ENCODE measurements around the gene CHDH. TPM values are rescaled to one million over a fixed set of nuclear protein-coding genes. Genes with fewer than 3 reads are reported as not detected.

CHDH gene
- polyA plus RNA-seq, 3 donors from 2014 or later, result not detected

DNA sequence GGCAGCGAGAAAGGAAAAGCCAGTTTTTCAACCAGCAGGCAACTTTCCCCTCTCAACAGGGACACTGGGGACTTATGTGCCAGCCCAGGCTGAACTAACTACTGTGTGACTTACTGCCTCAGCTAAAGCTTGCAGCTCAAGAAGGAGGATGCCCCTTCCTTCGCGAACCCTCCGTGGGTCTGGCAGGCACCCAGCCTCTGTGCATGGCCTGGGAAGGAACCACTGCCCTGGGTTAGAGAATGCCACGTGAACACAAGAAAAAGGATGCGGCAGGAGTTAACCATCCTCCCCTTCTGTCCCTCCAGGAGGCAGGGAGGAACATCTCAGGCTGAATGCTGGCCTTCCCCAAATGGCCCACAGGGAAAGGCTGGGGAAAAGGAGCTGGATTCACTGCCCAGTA is 29.0 kb downstream of the CHDH start:
- no peak for DNase-seq
- H3K27ac Mint-ChIP-seq, result no peak overlapping the region
- H3K4me3 Mint-ChIP-seq, result no peak overlapping the region
- H3K4me1 Mint-ChIP-seq, result no peaks in the 10 kb centered on the region
- no peaks in the 10 kb centered on the region for H3K36me3 Mint-ChIP-seq
- no peaks in the 10 kb centered on the region for H3K9me3 Mint-ChIP-seq
- H3K27me3 Mint-ChIP-seq (ENCODE audit: low read depth in 3 of 3), result peaks cover 2 to 5% (median 3%) of the 10 kb centered on the region in 3 donors

- H3K27ac Mint-ChIP-seq, result no peak overlapping the region
- H3K27me3 Mint-ChIP-seq (ENCODE audit: low read depth in 3 of 3), result peaks cover 2 to 5% (median 3%) of the 10 kb centered on the region in 3 donors
- H3K4me1 Mint-ChIP-seq, result no peaks in the 10 kb centered on the region
- no peak for DNase-seq
- no peak overlapping the region for H3K4me3 Mint-ChIP-seq
- no peaks in the 10 kb centered on the region for H3K36me3 Mint-ChIP-seq
- no peaks in the 10 kb centered on the region for H3K9me3 Mint-ChIP-seq
These were observed 29.8 kb downstream of the CHDH start for GRCh38 chr3:53816425-53816824.

DNA sequence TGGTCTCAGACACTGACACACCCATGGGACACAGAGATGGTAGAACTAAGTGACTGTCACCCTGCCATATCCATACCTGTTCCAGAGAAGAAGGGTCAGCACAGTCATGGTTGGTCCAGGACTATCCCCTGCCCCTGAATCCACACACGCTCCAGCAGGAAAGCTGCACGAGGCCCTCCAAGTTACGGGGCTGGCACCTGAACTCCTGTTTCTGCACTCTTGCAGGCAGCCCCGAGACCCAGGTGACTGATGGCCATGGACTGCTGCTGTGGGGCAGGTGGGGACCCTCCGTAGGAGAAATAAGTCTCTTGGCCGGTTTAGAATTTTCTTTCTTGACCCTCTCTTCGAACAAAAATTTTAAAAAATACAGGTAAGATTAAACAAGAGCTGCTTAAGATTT is 30.6 kb downstream of the CHDH start:
- H3K27ac Mint-ChIP-seq, result no peak overlapping the region

GRCh38 chr3:53815067-53815466 is 31.2 kb downstream of the CHDH start:
- H3K36me3 Mint-ChIP-seq, result no peaks in the 10 kb centered on the region
- no peaks in the 10 kb centered on the region for H3K4me1 Mint-ChIP-seq
- peaks cover 2 to 5% (median 3%) of the 10 kb centered on the region in 3 donors for H3K27me3 Mint-ChIP-seq (ENCODE audit: low read depth in 3 of 3)
- H3K4me3 Mint-ChIP-seq, result no peak overlapping the region
- no peak overlapping the region for H3K27ac Mint-ChIP-seq
- no peaks in the 10 kb centered on the region for H3K9me3 Mint-ChIP-seq
- no peak for DNase-seq

More for the DNA sequence above, 30.6 kb downstream of the CHDH start:
- Mint-ChIP-seq H3K9me3 (no peaks in the 10 kb centered on the region), H3K36me3 (no peaks in the 10 kb centered on the region), H3K4me1 (no peaks in the 10 kb centered on the region), H3K4me3 (no peak overlapping the region), H3K27me3 (ENCODE audit: low read depth in 3 of 3) (peaks cover 2 to 5% (median 3%) of the 10 kb centered on the region in 3 donors)
- no peak for DNase-seq

GRCh38 chr3:53813876-53814275 is 32.3 kb downstream of the CHDH start:
- Mint-ChIP-seq H3K9me3 (no peaks in the 10 kb centered on the region), H3K4me1 (no peaks in the 10 kb centered on the region), H3K27me3 (ENCODE audit: low read depth in 3 of 3) (peaks cover 0 to 5% (median 3%) of the 10 kb centered on the region in 3 donors), H3K4me3 (no peak overlapping the region), H3K36me3 (no peaks in the 10 kb centered on the region), H3K27ac (no peak overlapping the region)
- no peak for DNase-seq

DNA sequence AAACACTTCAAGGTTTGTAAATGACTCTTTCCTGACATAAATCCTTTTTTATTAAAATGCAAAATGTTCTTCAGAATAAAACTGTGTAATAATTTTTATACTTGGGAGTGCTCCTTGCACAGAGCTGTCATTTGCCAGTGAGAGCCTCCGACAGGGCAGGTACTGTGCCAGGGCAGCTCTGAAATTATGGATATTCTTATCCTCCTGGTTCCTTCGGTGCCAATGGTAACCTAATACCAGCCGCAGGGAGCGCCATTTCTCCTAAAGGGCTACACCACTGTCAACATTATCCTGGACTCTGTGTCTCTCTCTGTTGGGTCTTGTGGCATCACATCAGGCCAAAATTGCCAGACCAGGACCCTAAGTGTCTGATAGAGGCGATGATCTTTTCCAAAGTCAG is 33.0 kb downstream of the CHDH start:
- H3K27ac Mint-ChIP-seq, result no peak overlapping the region
- no peak overlapping the region for H3K4me3 Mint-ChIP-seq
- H3K9me3 Mint-ChIP-seq, result no peaks in the 10 kb centered on the region
- H3K4me1 Mint-ChIP-seq, result no peaks in the 10 kb centered on the region
- peaks cover 0 to 5% (median 3%) of the 10 kb centered on the region in 3 donors for H3K27me3 Mint-ChIP-seq (ENCODE audit: low read depth in 3 of 3)
- no peaks in the 10 kb centered on the region for H3K36me3 Mint-ChIP-seq
- no peak for DNase-seq

DNA sequence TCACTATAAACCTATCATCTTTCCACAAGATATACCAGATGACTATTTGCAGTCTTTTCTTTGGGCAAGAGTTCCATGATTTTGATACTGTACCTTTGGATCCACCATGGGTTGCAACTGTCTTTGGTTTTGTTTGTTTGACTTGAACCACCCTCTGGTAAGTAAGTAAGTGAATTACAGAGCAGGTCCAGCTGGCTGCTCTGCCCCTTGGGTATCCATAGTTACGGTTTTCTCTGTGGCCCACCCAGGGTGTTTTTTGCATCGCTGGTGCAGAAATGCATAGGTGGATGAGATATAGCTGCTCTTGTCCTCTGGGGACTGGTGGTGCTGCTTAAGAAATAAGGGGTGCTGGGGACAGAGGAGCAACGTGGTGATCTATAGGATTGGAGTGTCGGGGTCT is 33.8 kb downstream of the CHDH start:
- H3K9me3 Mint-ChIP-seq, result no peaks in the 10 kb centered on the region
- H3K27ac Mint-ChIP-seq, result no peak overlapping the region
- peaks cover 0 to 5% (median 3%) of the 10 kb centered on the region in 3 donors for H3K27me3 Mint-ChIP-seq (ENCODE audit: low read depth in 3 of 3)
- no peaks in the 10 kb centered on the region for H3K36me3 Mint-ChIP-seq
- no peaks in the 10 kb centered on the region for H3K4me1 Mint-ChIP-seq
- DNase-seq, result no peak
- no peak overlapping the region for H3K4me3 Mint-ChIP-seq

DNA sequence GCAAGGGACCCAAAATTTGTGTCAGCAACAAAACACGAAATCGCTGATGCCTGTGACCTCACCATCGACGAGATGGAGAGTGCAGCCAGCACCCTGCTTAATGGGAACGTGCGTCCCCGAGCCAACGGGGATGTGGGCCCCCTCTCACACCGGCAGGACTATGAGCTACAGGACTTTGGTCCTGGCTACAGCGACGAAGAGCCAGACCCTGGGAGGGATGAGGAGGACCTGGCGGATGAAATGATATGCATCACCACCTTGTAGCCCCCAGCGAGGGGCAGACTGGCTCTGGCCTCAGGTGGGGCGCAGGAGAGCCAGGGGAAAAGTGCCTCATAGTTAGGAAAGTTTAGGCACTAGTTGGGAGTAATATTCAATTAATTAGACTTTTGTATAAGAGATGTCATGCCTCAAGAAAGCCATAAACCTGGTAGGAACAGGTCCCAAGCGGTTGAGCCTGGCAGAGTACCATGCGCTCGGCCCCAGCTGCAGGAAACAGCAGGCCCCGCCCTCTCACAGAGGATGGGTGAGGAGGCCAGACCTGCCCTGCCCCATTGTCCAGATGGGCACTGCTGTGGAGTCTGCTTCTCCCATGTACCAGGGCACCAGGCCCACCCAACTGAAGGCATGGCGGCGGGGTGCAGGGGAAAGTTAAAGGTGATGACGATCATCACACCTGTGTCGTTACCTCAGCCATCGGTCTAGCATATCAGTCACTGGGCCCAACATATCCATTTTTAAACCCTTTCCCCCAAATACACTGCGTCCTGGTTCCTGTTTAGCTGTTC is 34.9 kb downstream of the CHDH start:
- Mint-ChIP-seq H3K27ac (no peak overlapping the region), H3K36me3 (no peaks in the 10 kb centered on the region), H3K4me1 (no peaks in the 10 kb centered on the region)

GRCh38 chr3:53809764-53810400 is 36.3 kb downstream of the CHDH start:
- H3K36me3 Mint-ChIP-seq, result no peaks in the 10 kb centered on the region
- no peak overlapping the region for H3K27ac Mint-ChIP-seq
- H3K9me3 Mint-ChIP-seq, result no peaks in the 10 kb centered on the region
- no peak overlapping the region for H3K4me3 Mint-ChIP-seq
- H3K4me1 Mint-ChIP-seq, result no peaks in the 10 kb centered on the region
- H3K27me3 Mint-ChIP-seq (ENCODE audit: low read depth in 3 of 3), result peaks cover 3 to 4% (median 3%) of the 10 kb centered on the region in 3 donors
- DNase-seq, result no peak

More for the DNA sequence above, 34.9 kb downstream of the CHDH start:
- H3K27me3 Mint-ChIP-seq (ENCODE audit: low read depth in 3 of 3), result peaks cover 3 to 5% (median 4%) of the 10 kb centered on the region in 3 donors
- DNase-seq, result no peak
- H3K4me3 Mint-ChIP-seq, result no peak overlapping the region
- no peaks in the 10 kb centered on the region for H3K9me3 Mint-ChIP-seq

DNA sequence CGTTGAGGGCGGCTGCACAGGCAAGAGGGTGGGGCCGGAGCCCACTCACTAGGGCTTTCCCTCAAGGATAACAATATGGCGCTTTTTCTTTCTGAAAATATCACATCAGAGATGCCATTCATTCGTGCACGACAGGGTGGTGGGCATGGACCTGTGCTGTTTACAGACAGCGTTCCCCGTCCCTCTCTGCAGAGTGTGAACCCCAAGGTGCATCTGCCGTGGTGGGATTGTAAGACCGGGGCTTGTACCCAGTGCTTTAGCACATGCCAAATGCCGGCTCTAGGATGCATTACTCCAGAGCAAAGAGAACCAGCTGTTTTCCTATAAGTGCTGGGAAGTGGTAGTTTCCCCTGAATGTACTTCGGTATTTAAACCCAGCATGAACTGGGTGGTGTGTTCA is 37.0 kb downstream of the CHDH start:
- DNase-seq, result no peak
- no peaks in the 10 kb centered on the region for H3K9me3 Mint-ChIP-seq
- H3K4me1 Mint-ChIP-seq, result no peaks in the 10 kb centered on the region
- H3K36me3 Mint-ChIP-seq, result no peaks in the 10 kb centered on the region
- no peak overlapping the region for H3K4me3 Mint-ChIP-seq
- no peak overlapping the region for H3K27ac Mint-ChIP-seq
- H3K27me3 Mint-ChIP-seq (ENCODE audit: low read depth in 3 of 3), result peaks cover 3 to 4% (median 3%) of the 10 kb centered on the region in 3 donors

GRCh38 chr3:53808496-53808895 is 37.7 kb downstream of the CHDH start:
- no peaks in the 10 kb centered on the region for H3K36me3 Mint-ChIP-seq
- no peak overlapping the region for H3K4me3 Mint-ChIP-seq
- H3K27me3 Mint-ChIP-seq (ENCODE audit: low read depth in 3 of 3), result peaks cover 0 to 4% (median 3%) of the 10 kb centered on the region in 3 donors
- no peak for DNase-seq
- H3K4me1 Mint-ChIP-seq, result no peaks in the 10 kb centered on the region
- no peak overlapping the region for H3K27ac Mint-ChIP-seq
- H3K9me3 Mint-ChIP-seq, result no peaks in the 10 kb centered on the region

- Mint-ChIP-seq H3K27ac (no peak overlapping the region), H3K27me3 (ENCODE audit: low read depth in 3 of 3) (peaks cover 0 to 4% (median 0%) of the 10 kb centered on the region in 3 donors), H3K36me3 (no peaks in the 10 kb centered on the region), H3K4me1 (no peaks in the 10 kb centered on the region), H3K9me3 (no peaks in the 10 kb centered on the region), H3K4me3 (no peak overlapping the region)
- DNase-seq, result no peak
These were observed 39.0 kb downstream of the CHDH start for GRCh38 chr3:53807117-53807810.

- Mint-ChIP-seq H3K9me3 (no peaks in the 10 kb centered on the region), H3K36me3 (no peaks in the 10 kb centered on the region), H3K4me3 (no peak overlapping the region), H3K4me1 (no peaks in the 10 kb centered on the region), H3K27me3 (ENCODE audit: low read depth in 3 of 3) (peaks cover 0 to 4% (median 0%) of the 10 kb centered on the region in 3 donors), H3K27ac (no peak overlapping the region)
- no peak for DNase-seq
These were observed 39.8 kb downstream of the CHDH start for GRCh38 chr3:53806182-53807116.

Data from immature natural killer cell (primary cell).